GM18867 (cell line): ENCODE data around the gene RUNX1.

ENCODE experiments used
- ATAC-seq: cut with Tn5 transposase; IDR thresholded peaks from one replicate; pipeline ENCODE4 v1.9.1; 2021; ENCODE audit warnings: mild to moderate bottlenecking, moderate library complexity; ENCODE audit not compliant: unreplicated experiment

The RUNX1 gene

GRCh38 chr21:34836933-34837505 is 212.1 kb downstream of the RUNX1 start:
- no peak for ATAC-seq

GRCh38 chr21:34836103-34836932 is 212.8 kb downstream of the RUNX1 start:
- no peak for ATAC-seq

GRCh38 chr21:34835526-34835925 is 213.6 kb downstream of the RUNX1 start:
- ATAC-seq = no peak

GRCh38 chr21:34834852-34835501 is 214.1 kb downstream of the RUNX1 start:
- ATAC-seq = no peak

- ATAC-seq = no peak
Measured at GRCh38 chr21:34834290-34834689, 214.8 kb downstream of the RUNX1 start.

- no peak for ATAC-seq
Measured at GRCh38 chr21:34833465-34833864, 215.6 kb downstream of the RUNX1 start.

- no peak for ATAC-seq
Measured at GRCh38 chr21:34830386-34831170, 218.5 kb downstream of the RUNX1 start.

- no peak for ATAC-seq
Measured at GRCh38 chr21:34827445-34828235, 221.5 kb downstream of the RUNX1 start.

GRCh38 chr21:34826836-34827235 is 222.3 kb downstream of the RUNX1 start:
- ATAC-seq = no peak

- no peak for ATAC-seq
Measured at GRCh38 chr21:34825948-34826548, 223.1 kb downstream of the RUNX1 start.

- no peak for ATAC-seq
Measured at GRCh38 chr21:34825101-34825500, 224.0 kb downstream of the RUNX1 start.

GRCh38 chr21:34824314-34824713 is 224.8 kb downstream of the RUNX1 start:
- no peak for ATAC-seq

GRCh38 chr21:34822942-34823341 is 226.2 kb downstream of the RUNX1 start:
- no peak for ATAC-seq

- no peak for ATAC-seq
Measured at GRCh38 chr21:34822168-34822567, 226.9 kb downstream of the RUNX1 start.

- ATAC-seq = no peak
Measured at GRCh38 chr21:34821717-34822116, 227.4 kb downstream of the RUNX1 start.

- ATAC-seq = no peak
Measured at GRCh38 chr21:34820051-34820450, 229.1 kb downstream of the RUNX1 start.

- ATAC-seq = no peak
Measured at GRCh38 chr21:34819357-34819999, 229.6 kb downstream of the RUNX1 start.

- ATAC-seq = no peak
Measured at GRCh38 chr21:34818662-34819158, 230.4 kb downstream of the RUNX1 start.
